Loucy (cell line): ENCODE results near the gene RGMB.

ENCODE experiments used
- H2AFZ ChIP-seq: fragments of 200-600 bp; sonication (generic); 2 replicates; pipeline ENCODE4 v1.6.0; 2016; ENCODE audit warnings: antibody characterized with exemption, mild to moderate bottlenecking, low read length, moderate library complexity
- H3F3A ChIP-seq: fragments of 200-600 bp; 2 replicates; pipeline ENCODE4 v1.6.0; 2016; ENCODE audit warnings: antibody characterized with exemption, low read depth, mild to moderate bottlenecking
- H3K27me3 ChIP-seq: fragments of 200-600 bp; sonication (generic); 2 replicates; pipeline ENCODE4 v1.6.1; 2014; ENCODE audit warnings: low read length, mild to moderate bottlenecking; ENCODE audit not compliant: insufficient read depth, poor library complexity, severe bottlenecking
- H3K36me3 ChIP-seq: fragments of 200-600 bp; sonication (generic); 2 replicates; pipeline ENCODE4 v1.6.1; 2016; ENCODE audit warnings: low read length; ENCODE audit not compliant: insufficient read depth
- H3K4me1 ChIP-seq: fragments of 200-600 bp; sonication (generic); 2 replicates; pipeline ENCODE4 v1.5.1; 2014; ENCODE audit warnings: low read length, mild to moderate bottlenecking; ENCODE audit not compliant: insufficient read depth, poor library complexity, severe bottlenecking
- H3K4me2 ChIP-seq: fragments of 200-600 bp; sonication (generic); 2 replicates; pipeline ENCODE4 v1.6.0; 2014; ENCODE audit warnings: antibody characterized with exemption, low read length, low read depth, mild to moderate bottlenecking; ENCODE audit not compliant: poor library complexity, severe bottlenecking
- H3K4me3 ChIP-seq: fragments of 200-600 bp; sonication (generic); 2 replicates; pipeline ENCODE4 v1.5.1; 2014; ENCODE audit warnings: low read length, mild to moderate bottlenecking, mixed read lengths; ENCODE audit not compliant: poor library complexity, severe bottlenecking
- H3K79me2 ChIP-seq: fragments of 200-600 bp; sonication (generic); 2 replicates; pipeline ENCODE4 v1.6.1; 2014; ENCODE audit warnings: low read length; ENCODE audit not compliant: insufficient read depth
- H3K9ac ChIP-seq: fragments of 200-600 bp; sonication (generic); 2 replicates; pipeline ENCODE4 v1.6.0; 2014; ENCODE audit warnings: mild to moderate bottlenecking, low read depth, low read length, moderate library complexity; ENCODE audit not compliant: poor library complexity, severe bottlenecking
- H3K9me2 ChIP-seq: fragments of 200-600 bp; sonication (generic); replicated peaks from 2 replicates; pipeline ENCODE4 v1.6.1; 2016; ENCODE audit warnings: low read depth, low read length, mixed read lengths
- H3K9me3 ChIP-seq: fragments of 200-600 bp; sonication (generic); 2 replicates; pipeline ENCODE4 v1.6.1; 2014; ENCODE audit warnings: mild to moderate bottlenecking, antibody characterized with exemption, low read length, low read depth; ENCODE audit not compliant: insufficient read depth
- H4K20me1 ChIP-seq: fragments of 200-600 bp; sonication (generic); 2 replicates; pipeline ENCODE4 v1.6.0; 2014; ENCODE audit warnings: antibody characterized with exemption, low read length, mild to moderate bottlenecking; ENCODE audit not compliant: insufficient read depth, poor library complexity, severe bottlenecking
- CTCF ChIP-seq: fragments of 200-600 bp; sonication (generic); conservative IDR thresholded peaks from 2 replicates; pipeline ENCODE4 v1.5.1; 2014; ENCODE audit warnings: mild to moderate bottlenecking, antibody characterized with exemption, low read length
- EZH2phosphoT487 ChIP-seq: fragments of 200-600 bp; IDR thresholded peaks from 2 replicates; pipeline ENCODE4 v1.6.1; 2018; ENCODE audit warnings: antibody characterized with exemption, mild to moderate bottlenecking, moderate library complexity, borderline replicate concordance

RGMB gene

GRCh38 chr5:98789029-98789428, 15.6 kb downstream of the RGMB start:
- Histone ChIP-seq H3K36me3 (no peaks in the 10 kb centered on the region), H3K27me3 (no peaks in the 10 kb centered on the region), H2AFZ (no peak overlapping the region), H3K9me2 (no peaks in the 10 kb centered on the region), H3K79me2 (no peaks in the 10 kb centered on the region), H4K20me1 (no peaks in the 10 kb centered on the region), H3K4me1 (no peaks in the 10 kb centered on the region), H3K4me2 (no peak overlapping the region), H3K9ac (no peak overlapping the region), H3K9me3 (no peaks in the 10 kb centered on the region), H3F3A (no peaks in the 10 kb centered on the region), H3K4me3 (no peak overlapping the region)
- TF ChIP-seq CTCF (no peak), EZH2phosphoT487 (no peak)

- Histone ChIP-seq H3K4me1 (no peaks in the 10 kb centered on the region), H3K27me3 (no peaks in the 10 kb centered on the region), H3K36me3 (no peaks in the 10 kb centered on the region), H3K9ac (no peak overlapping the region), H3K9me2 (no peaks in the 10 kb centered on the region), H3K9me3 (no peaks in the 10 kb centered on the region), H3K4me3 (no peak overlapping the region), H3F3A (no peaks in the 10 kb centered on the region), H3K79me2 (no peaks in the 10 kb centered on the region), H3K4me2 (no peak overlapping the region), H2AFZ (no peak overlapping the region), H4K20me1 (no peaks in the 10 kb centered on the region)
- no peak for TF ChIP-seq CTCF
- TF ChIP-seq EZH2phosphoT487, result no peak
Observed at GRCh38 chr5:98791001-98791519, 17.6 kb downstream of the RGMB start.

- H2AFZ ChIP-seq, result no peak overlapping the region
- H3K79me2 ChIP-seq, result no peaks in the 10 kb centered on the region
- no peaks in the 10 kb centered on the region for H3K4me1 ChIP-seq
- H3K4me2 ChIP-seq, result no peak overlapping the region
- TF ChIP-seq EZH2phosphoT487, result no peak
- TF ChIP-seq CTCF, result no peak
- H3K36me3 ChIP-seq, result no peaks in the 10 kb centered on the region
- no peaks in the 10 kb centered on the region for H4K20me1 ChIP-seq
- no peaks in the 10 kb centered on the region for H3K27me3 ChIP-seq
- no peaks in the 10 kb centered on the region for H3K9me2 ChIP-seq
- H3K4me3 ChIP-seq, result no peak overlapping the region
- H3K9ac ChIP-seq, result no peak overlapping the region
- no peaks in the 10 kb centered on the region for H3F3A ChIP-seq
- no peaks in the 10 kb centered on the region for H3K9me3 ChIP-seq
Observed at GRCh38 chr5:98791898-98792580, 18.6 kb downstream of the RGMB start.
